ENCODE measurements around the gene FBRS. TPM values are rescaled to one million over a fixed set of nuclear protein-coding genes. Genes with fewer than 3 reads are reported as not detected.
"Not testable (repeated sequence)": the region's sequence is repeated elsewhere in the genome, so short reads cannot be mapped to it uniquely, and the experiment has no call there.

Gene FBRS
- total RNA-seq, 2 donors from 2014 or later: 65.1 to 74.2 TPM

GRCh38 chr16:30698139-30698815, 40.0 kb downstream of the FBRS start:
- Histone ChIP-seq H3K9ac (ENCODE audit: low read depth in 2 of 2, low read length in 2 of 2) (peak overlapping the region; percentile 95 to 100), H3K27me3 (no peaks in the 10 kb centered on the region), H3K9me3 (no peaks in the 10 kb centered on the region), H3K27ac (peak overlapping the region; percentile 98), H3K4me1 (peaks cover 6% of the 10 kb centered on the region), H3K4me3 (peak overlapping the region; percentile 84), H3K36me3 (peaks cover 19% of the 10 kb centered on the region)
- peak; percentile 99 for DNase-seq
- intact Hi-C loops (cut with DNase I): no loop called here
- no peak for TF ChIP-seq CTCF (IDR thresholded peaks at IDR 0.05)

GRCh38 chr16:30698816-30699614, 40.8 kb downstream of the FBRS start, which contains the start of gene SRCAP:
TSS of gene SRCAP (plus strand) at chr16:30699171. CDS start at chr16:30700825, 1,654 bp downstream.
- H3K4me3 ChIP-seq: peak within 1 kb of the TSS; percentile 84
- peak; percentile 94 for DNase-seq
- intact Hi-C loops (cut with DNase I): no loop called here
- H3K36me3 ChIP-seq: peaks cover 23% of the 10 kb centered on the region
- no peak for TF ChIP-seq CTCF (IDR thresholded peaks at IDR 0.05)
- H3K9me3 ChIP-seq: no peaks in the 10 kb centered on the region
- H3K27me3 ChIP-seq: no peaks in the 10 kb centered on the region
- peak within 1 kb of the TSS; percentile 95 to 100 for H3K9ac ChIP-seq (ENCODE audit: low read depth in 2 of 2, low read length in 2 of 2)
- H3K27ac ChIP-seq: peak within 1 kb of the TSS; percentile 98
- H3K4me1 ChIP-seq: peaks cover 6% of the 10 kb centered on the region

GRCh38 chr16:30699615-30700099, 41.4 kb downstream of the FBRS start:
- H3K36me3 ChIP-seq: peaks cover 29% of the 10 kb centered on the region
- H3K27ac ChIP-seq: peak overlapping the region; percentile 98
- no peaks in the 10 kb centered on the region for H3K9me3 ChIP-seq
- TF ChIP-seq CTCF (IDR thresholded peaks at IDR 0.05): no peak
- H3K4me3 ChIP-seq: peak overlapping the region; percentile 84
- peaks cover 6% of the 10 kb centered on the region for H3K4me1 ChIP-seq
- no peak for DNase-seq
- intact Hi-C loops (cut with DNase I): loop anchor here (10.0 kb wide), 1 partner anchor 205 kb away; no protein-coding TSS in a partner anchor
- H3K9ac ChIP-seq (ENCODE audit: low read depth in 2 of 2, low read length in 2 of 2): peak overlapping the region; percentile 95 to 100
- H3K27me3 ChIP-seq: no peaks in the 10 kb centered on the region

- H3K27me3 ChIP-seq: no peaks in the 10 kb centered on the region
- peaks cover 35% of the 10 kb centered on the region for H3K36me3 ChIP-seq
- no peak overlapping the region for H3K9ac ChIP-seq (ENCODE audit: low read depth in 2 of 2, low read length in 2 of 2)
- DNase-seq: no peak
- intact Hi-C loops (cut with DNase I): loop anchor here (10.0 kb wide), 1 partner anchor 204 kb away; no protein-coding TSS in a partner anchor
- no peaks in the 10 kb centered on the region for H3K9me3 ChIP-seq
- H3K27ac ChIP-seq: no peak overlapping the region
- H3K4me3 ChIP-seq: no peak overlapping the region
- no peak for TF ChIP-seq CTCF (IDR thresholded peaks at IDR 0.05)
- peaks cover 6% of the 10 kb centered on the region for H3K4me1 ChIP-seq
Measured at GRCh38 chr16:30700491-30700890, 42.3 kb downstream of the FBRS start.

- TF ChIP-seq CTCF (IDR thresholded peaks at IDR 0.05): no peak
- H3K27me3 ChIP-seq: no peaks in the 10 kb centered on the region
- no peak overlapping the region for H3K9ac ChIP-seq (ENCODE audit: low read depth in 2 of 2, low read length in 2 of 2)
- DNase-seq: no peak
- H3K36me3 ChIP-seq: peaks cover 35% of the 10 kb centered on the region
- peaks cover 6% of the 10 kb centered on the region for H3K4me1 ChIP-seq
- no peak overlapping the region for H3K4me3 ChIP-seq
- intact Hi-C loops (cut with DNase I): loop anchor here (10.0 kb wide), 1 partner anchor 204 kb away; no protein-coding TSS in a partner anchor
- H3K27ac ChIP-seq: no peak overlapping the region
- no peaks in the 10 kb centered on the region for H3K9me3 ChIP-seq
Measured at GRCh38 chr16:30700971-30701370, 42.7 kb downstream of the FBRS start.

GRCh38 chr16:30703071-30703470, 44.8 kb downstream of the FBRS start:
- H3K9me3 ChIP-seq; H3K9ac ChIP-seq (ENCODE audit: low read depth in 2 of 2, low read length in 2 of 2); H3K27me3 ChIP-seq; H3K4me3 ChIP-seq; H3K4me1 ChIP-seq; H3K27ac ChIP-seq; DNase-seq: not testable (repeated sequence)
- intact Hi-C loops (cut with DNase I): loop anchor here (10.0 kb wide), 1 partner anchor 202 kb away; no protein-coding TSS in a partner anchor
- H3K36me3 ChIP-seq: peaks cover 47% of the 10 kb centered on the region

Measured in colonic mucosa (tissue), 4 donors.